ENCODE measurements around the gene KCTD3. TPM values are rescaled to one million over a fixed set of nuclear protein-coding genes. Genes with fewer than 3 reads are reported as not detected.
A peak's percentile ranks its signal among the peaks of the same experiment; 100 is the strongest.

Gene KCTD3
- total RNA-seq, 1 experiment from 2014 or later, result 34.4 TPM

GRCh38 chr1:215556996-215557395 lies 10.1 kb upstream of the KCTD3 start:
- no peak for DNase-seq (ENCODE audit: low read depth)

DNA sequence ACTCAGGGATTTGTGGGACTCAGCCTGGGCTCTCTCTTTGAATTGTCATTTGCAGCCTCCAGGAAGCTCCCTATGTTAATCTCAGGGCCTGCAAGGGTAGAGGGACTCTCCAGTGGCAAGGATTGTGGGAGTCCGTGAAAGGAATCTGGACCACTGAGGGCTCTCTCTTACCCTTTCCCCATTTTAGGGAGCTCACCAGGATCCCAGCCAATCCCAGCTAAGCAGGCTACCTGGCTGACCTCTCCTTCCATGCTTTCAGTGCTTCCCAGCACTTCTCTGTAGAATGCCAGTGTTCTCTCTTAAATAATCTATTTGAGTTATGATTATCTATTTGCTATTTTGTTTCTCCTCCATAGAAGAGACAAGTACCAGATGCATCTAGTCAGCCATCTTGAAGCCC lies 9.6 kb upstream of the KCTD3 start:
- no peak for DNase-seq (ENCODE audit: low read depth)

DNA sequence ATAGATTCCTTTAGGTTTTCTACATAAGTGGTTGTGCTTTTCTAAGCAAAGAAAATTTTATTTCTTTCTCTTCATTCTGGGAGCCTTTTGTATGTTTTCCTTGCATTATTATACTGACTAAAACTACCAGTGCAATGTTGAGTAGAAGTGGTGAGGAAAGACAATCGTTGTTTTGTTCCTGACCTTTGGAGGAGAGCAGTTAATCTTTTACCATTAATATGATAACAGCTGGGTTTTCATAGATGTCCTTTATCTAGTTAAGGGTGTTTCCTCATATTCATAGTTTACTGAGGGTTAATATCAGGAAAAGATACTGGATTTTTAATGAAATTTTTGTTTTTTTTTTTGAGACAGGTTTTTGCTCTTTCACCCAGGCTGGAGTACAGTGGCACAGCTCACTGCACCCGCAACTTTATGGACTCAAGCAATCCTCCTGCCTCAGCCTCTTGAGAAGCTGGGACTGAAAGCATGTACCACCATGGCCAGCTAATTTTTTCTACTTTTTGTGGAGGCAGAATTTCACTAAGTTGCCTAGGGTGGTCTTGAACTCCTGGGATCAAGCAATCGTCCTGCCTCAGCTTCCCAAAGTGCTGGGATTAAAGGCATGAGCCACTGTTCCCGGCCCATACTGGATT lies 9.0 kb upstream of the KCTD3 start:
- DNase-seq (ENCODE audit: low read depth), result no peak

DNA sequence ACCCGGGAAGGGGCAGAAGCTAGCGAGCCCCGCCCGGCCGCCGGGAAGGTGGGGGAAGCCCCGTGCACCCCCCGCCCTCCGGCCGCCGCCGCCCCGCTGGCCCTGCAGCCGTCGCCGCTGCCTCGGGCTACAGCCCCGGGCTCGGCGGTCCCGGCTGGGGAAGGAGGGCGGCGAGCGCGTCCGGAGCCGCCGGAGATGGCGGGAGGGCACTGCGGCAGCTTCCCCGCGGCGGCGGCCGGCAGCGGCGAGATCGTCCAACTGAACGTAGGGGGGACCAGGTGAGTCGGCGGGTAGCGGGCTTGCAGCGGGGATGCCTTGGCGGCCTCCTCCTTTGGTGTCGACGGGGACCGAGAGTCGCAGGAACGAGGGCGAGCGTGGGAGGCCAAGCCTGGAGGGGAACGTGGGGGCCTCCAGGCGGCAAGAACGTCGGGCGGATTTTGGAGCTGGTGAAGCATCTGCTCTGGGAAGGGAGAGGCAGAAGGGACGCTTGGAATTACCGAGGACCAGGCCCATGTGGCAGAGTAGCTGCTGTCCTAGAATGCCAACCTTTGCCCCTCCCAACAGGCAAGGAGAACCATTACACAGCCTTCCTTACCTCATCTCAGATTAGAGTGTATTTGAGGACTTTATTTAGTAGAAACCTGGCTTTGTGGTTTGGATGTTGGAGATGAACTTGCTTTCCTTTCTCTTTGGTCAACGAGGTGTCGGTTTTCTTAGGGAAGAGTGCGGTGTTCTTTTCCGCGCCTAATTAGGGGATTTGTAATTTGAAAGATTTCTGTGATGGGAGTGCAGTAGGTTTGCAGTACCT lies 591 bp downstream of the KCTD3 start:
- peak; percentile 66 for DNase-seq (ENCODE audit: low read depth)

DNA sequence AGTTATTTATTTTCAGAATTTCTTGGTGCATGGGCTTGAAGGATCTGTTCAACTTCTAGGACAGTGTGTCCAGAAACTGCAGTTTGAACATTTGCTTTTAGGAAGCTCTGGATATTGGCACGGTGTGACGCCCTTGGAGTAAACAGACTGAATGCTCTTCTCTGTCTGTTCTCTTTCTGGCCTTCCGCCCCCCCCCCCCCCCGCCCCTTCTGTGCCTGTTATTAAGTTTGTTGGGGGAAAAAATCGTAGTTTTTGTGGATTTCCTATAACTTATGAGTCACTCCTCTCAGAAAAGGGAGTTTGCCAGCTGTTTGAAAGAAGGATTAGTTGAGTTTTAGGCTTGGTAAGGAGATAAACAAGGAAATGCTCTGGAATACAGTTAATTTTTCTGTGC lies 1.2 kb downstream of the KCTD3 start:
- peak; percentile 60 for DNase-seq (ENCODE audit: low read depth)

DNA sequence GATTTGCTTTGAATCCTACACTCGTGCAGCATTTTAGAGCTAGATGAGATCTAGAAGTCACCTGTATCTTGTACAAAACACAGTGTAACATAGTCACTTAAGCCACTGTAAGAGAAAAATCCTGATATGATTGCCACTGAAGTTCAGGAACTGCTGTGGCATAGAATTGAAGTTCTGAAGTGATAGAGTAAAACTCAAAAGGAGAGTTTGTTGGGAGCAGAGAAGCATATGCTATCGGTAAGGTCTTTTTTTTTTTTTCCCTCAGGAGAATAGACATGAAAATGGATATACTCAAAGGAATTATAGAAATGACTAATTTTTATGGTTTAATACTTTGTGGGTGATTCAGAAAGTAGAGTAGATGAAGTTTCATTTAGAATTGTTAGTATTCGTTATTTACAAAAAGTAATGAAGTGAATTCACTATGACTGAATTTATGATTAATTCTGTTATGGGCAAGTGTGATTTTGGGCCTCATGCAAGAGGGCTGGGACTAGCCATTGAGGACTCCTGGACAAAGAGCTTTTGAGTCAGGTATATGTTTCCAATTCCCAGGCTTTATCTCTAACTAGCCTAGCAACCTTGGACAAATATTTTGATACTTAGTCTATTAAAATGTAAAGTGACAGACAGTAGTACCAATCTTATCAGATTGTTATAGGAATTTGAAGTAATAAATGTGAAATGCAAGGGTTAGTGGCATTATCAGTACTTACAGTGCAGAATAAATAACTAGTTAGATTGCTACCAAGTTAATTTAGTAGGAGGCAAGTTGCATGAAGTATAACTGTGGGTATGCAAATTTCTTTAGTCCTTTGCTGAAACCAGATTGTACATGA lies 3.1 kb downstream of the KCTD3 start:
- DNase-seq (ENCODE audit: low read depth), result no peak

DNA sequence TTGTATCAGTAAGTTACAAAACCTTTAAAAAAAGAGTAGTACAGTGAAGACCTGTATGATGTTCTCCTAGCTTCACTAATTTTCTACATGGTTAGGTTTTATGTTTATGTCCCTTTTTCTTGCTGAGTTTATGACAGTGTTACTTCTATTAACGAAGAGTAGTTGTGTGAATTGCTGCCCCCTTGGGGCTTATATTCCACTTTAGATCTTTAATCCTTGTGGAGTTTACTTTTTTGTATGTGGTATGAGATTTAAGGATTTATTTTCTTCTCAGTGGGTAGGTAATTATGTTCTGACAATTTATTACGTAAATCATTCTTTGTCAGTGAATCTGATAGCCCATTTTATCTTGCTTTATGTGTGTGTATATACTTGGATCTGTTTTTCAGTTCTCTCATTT lies 14.8 kb downstream of the KCTD3 start:
- no peak for DNase-seq (ENCODE audit: low read depth)

DNA sequence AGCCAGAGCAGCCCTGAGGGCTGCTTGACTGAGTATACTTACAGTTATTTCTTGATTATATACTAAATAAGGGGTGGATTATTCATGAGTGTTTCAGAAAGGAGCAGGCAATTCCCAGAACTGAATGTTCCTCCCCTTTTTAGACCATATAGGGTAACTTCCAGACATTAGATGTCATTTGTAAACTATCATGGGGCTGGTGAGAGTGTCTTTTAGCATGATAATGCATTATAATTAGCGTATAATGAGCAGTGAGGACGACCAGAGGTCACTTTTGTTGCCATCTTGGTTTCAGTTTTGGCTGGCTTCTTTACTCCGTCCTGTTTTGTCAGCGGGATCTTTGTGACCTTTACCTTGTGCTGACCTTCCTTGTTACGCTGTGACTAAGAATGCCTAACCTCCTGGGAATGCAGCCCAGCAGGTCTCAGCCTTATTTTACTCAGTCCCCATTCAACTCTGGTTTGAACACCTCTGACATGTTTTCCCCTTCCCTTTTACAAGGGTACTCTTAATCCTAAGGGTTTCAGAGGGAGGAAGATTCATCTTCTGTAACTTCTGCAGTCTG lies 16.2 kb downstream of the KCTD3 start:
- DNase-seq (ENCODE audit: low read depth), result no peak

DNA sequence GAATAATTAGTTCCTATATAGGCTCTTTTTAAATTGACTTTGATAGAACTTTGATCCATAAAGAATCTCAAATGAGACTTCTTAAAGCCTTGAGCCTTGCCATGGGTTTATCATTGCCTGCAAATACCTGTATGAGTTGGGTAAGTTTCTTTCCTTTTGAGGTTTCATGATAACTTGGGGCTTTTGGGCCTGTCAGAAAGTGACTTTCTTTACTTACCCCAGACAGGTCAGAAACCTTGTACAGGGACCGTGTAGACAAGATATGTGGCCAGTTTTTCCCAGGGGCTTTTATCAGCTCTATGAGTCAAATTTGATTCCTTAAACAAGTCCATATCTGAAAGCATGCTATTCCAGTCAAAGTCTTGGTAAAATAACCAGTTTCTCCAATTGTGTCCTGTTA lies 17.3 kb downstream of the KCTD3 start:
- DNase-seq (ENCODE audit: low read depth), result no peak

DNA sequence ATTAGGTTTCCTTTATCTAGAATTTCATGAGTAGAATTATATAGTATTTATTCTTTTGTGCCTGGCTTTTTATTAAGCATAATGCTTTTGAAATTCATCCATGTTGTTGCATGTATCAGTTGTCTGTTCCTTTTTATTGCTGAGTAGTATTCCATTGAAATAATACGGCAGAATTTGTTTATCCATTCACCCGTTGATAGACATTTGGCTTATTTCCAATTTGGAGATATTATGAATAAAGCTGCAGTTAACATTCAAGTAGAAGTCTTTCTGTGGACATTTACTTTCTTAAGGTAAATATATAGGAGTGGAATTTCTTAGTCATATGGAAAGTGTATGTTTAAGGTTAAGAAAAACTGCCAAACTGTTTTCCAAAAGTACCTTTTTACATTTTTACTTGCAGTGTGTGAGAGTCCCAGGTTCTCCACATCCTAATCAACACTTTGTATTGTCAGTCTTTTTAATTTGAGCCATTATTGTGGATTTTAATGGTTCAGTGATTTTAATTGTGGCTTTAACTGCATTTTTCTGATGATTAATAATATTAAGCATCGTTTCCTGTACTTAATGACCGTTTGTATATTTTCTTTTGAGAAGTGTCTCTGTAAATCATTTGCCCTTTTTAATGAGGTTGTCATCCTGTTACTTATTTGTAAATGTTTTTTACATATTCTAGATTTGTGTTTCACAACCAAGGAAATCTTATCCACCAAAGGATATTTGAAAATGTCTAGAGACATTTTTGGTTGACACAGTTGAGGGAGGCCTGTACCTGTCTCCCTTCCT lies 22.7 kb downstream of the KCTD3 start:
- no peak for DNase-seq (ENCODE audit: low read depth)

GRCh38 chr1:215590779-215591491 lies 23.8 kb downstream of the KCTD3 start:
- no peak for DNase-seq (ENCODE audit: low read depth)

DNA sequence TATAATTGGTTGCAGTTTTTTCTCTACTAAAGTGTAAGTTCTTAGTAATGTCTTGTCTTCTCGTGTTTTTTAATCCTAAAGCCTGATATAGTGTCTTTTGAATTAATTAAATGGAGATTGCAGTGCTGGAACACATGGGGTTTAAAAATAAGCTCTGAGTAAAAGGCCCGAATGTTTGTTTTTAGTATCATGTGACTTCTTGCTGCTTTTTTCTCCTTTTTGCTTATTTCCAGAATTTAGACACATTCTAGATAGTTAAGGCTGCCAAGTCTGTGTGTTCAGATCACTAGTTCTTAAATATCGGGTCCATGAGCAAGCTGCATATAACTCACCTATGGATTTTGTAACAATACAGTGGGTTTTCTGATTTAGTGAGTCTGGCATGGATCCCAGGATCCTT lies 27.5 kb downstream of the KCTD3 start:
- no peak for DNase-seq (ENCODE audit: low read depth)

DNA sequence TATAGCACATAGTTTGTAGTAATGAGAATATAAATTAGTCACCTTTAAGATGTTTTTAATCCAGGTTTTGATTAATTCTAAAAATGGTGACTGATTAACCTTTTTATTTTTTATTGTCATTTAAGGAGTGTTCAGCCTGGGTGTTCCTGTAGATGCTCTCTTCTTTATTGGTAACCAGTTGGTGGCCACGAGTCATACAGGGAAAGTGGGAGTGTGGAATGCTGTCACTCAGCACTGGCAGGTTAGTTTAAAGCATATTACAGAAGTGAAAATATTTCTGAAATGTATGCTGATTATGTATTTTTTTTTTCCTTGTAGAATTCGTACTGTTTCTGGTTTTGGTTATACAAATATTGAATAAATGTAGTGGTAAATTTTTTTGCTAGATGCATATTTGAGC lies 28.1 kb downstream of the KCTD3 start:
- no peak for DNase-seq (ENCODE audit: low read depth)

DNA sequence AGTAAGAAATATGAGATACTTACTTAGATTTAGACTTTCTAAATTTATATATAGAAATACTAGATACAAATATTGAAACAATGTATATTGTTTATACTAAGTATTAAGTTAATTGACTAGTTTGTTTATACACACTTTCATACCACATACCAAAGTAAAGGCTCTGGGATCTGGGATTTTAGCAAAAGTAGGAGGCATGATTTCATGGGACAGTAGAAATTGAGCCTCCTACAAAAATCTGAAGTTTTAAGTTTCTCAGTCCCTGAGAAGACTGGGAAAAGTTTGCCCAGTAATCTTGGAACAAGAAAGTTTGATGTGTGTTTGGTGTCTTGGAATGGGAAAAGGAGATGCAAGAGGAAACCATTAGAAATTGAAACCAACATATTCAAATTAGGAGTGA lies 30.9 kb downstream of the KCTD3 start:
- no peak for DNase-seq (ENCODE audit: low read depth)

DNA sequence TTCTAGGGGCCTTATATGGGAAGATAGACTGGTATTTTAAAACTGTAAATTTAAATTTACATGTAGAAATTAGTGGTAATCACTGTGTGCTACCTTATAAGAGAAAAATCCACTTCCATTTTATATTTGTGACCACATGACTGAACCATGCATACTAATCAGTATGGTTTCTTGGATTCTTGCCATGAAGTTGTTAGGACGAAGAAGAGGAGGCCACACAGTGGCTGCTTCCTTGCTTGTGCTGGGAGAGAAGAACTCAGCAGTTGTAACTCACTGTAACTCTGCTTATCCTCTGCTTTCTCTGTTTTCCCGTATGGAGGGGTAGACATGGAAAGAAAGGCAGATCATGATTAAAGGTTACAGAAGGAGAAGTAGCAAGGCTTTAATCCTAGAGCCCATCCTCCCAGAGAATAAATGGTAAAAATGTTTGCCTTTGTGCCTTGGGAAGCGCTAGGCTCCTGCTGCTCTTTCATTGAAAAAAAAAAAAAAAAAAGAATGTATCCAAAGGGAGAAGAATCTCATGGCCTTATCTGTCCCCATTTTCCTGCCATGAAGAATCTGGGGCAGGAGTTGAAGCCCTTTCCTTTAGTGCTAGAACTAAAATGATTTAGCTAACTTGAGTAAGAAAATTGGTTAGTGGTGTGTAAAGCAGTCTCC lies 32.4 kb downstream of the KCTD3 start:
- peak; percentile 23 for DNase-seq (ENCODE audit: low read depth)

DNA sequence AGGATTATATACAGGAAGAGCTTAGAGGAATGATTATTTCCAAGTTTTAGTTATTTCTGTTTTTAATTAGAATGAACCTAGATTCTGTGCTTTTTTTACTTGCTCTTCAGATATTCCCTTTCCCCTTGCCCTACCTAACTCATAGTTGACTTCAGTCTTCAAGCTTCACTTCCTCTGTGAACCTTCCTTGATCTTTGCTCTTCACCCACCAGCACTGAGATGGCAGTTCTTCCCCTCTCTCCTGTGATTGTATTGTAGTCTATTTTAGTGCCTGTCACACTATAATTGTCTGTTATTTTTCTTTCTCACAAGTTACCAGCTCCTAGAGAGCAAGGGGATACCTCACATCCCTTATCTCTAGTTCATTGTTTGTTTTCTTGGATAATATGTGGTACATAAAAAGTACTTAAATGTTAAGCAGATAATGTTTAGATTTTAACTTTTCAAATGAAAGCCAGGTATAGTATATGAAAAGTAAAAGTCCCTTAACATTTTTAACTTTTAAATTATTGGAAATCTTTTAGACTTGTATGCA lies 33.2 kb downstream of the KCTD3 start:
- no peak for DNase-seq (ENCODE audit: low read depth)

- DNase-seq (ENCODE audit: low read depth), result no peak
These were observed 33.8 kb downstream of the KCTD3 start for GRCh38 chr1:215600867-215601266.

GRCh38 chr1:215601276-215601675 lies 34.2 kb downstream of the KCTD3 start:
- no peak for DNase-seq (ENCODE audit: low read depth)

DNA sequence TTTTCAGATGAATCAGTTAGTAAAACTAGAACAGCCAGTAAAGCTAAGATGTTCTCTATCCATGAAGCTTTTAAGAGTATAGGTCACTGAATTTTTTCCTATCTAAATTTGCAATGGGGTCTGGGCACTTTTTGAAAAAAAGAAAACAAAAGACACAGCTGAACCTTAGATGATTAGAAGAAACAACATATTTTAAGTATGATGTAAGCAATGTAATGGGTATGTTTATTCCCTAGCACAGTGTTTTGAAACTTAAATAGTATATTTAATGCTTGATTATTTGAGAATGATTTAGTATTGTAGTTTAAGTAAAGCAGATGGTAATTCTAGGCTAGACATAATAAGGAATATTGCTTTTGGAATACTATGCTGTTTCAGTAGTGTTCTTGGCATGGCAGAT lies 36.2 kb downstream of the KCTD3 start:
- no peak for DNase-seq (ENCODE audit: low read depth)

DNA sequence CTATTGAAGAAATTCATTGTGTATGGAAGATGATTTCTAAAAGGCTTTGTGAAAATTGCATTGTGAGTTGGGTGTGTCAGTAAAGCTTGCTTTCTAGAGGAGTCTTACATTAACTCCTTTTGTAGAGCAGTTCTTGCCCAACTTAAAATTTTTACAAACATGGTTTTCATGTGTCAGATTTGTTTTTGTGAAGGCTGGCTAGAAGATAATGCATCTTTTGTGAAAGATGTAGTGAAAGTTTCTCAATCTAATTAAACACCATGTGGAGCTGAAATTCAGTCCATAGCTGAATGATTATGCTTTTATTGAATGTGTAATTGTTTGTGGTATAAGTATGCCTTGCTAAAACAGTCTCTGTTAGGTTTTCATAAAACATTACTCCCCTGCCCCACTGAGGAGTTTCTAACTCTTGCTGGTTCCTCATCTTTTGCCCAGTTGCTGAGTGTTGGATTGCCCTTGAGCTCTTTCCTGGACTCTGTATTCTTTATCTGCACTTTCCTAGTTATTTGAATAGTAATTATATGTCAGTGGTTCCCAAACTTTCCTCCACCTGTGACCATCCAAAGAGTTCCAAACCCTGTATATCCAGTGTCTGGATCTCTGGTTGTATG lies 38.0 kb downstream of the KCTD3 start:
- no peak for DNase-seq (ENCODE audit: low read depth)

Data from RPMI7951 (cell line).